GM21390 (cell line): ENCODE measurements around the gene BMI1.
"Not testable (repeated sequence)": the region's sequence is repeated elsewhere in the genome, so short reads cannot be mapped to it uniquely, and the experiment has no call there.

Experiments used
- ATAC-seq: cut with Tn5 transposase; IDR thresholded peaks from one replicate; pipeline ENCODE4 v1.9.1; 2021; ENCODE audit not compliant: unreplicated experiment

Gene BMI1

DNA sequence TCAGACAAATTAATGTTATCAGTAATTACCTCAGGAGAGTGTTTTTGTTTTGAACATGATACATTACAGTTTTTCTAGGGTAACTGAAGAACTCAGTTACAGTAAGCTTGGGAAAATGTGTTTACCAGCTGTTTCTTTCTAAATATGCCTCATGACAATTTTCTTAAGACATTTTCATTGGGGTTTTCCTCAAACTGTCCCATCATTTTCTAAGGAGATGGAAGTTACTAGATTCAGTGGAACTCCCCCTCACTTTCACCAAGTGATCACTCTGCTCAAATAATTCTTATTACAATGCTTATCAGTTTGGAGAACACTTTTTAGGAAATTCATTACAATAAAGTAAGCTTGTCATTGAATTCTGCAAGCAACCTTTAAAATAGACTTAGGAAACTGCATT is 18.0 kb downstream of the BMI1 start:
- no peak for ATAC-seq

DNA sequence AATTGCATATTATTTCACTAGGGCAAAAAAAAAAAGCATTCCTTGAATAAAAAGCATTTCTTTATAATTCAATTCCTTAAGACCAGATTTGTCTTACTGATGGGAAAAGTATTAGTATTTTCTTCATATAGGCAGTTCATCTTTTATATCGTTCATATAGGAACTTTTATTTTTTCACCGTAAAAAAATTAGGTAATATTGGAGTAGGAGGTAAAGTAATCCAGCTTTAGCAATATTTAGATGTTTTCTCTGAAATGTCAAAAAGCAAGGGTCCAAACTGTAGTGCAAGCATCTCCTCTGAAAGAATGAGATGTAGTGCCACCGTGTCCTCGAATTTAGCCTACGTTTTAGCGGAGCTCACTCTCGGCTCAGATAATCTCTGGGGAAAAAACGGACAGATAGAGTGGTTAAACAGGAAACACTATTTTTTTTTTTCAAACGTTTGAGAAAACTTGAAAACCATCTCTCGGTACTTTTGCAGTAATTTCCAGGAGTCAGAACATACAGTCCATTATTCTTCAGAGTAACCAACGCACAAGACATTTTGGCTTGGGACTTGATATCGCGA is 18.9 kb downstream of the BMI1 start:
- no peak for ATAC-seq

DNA sequence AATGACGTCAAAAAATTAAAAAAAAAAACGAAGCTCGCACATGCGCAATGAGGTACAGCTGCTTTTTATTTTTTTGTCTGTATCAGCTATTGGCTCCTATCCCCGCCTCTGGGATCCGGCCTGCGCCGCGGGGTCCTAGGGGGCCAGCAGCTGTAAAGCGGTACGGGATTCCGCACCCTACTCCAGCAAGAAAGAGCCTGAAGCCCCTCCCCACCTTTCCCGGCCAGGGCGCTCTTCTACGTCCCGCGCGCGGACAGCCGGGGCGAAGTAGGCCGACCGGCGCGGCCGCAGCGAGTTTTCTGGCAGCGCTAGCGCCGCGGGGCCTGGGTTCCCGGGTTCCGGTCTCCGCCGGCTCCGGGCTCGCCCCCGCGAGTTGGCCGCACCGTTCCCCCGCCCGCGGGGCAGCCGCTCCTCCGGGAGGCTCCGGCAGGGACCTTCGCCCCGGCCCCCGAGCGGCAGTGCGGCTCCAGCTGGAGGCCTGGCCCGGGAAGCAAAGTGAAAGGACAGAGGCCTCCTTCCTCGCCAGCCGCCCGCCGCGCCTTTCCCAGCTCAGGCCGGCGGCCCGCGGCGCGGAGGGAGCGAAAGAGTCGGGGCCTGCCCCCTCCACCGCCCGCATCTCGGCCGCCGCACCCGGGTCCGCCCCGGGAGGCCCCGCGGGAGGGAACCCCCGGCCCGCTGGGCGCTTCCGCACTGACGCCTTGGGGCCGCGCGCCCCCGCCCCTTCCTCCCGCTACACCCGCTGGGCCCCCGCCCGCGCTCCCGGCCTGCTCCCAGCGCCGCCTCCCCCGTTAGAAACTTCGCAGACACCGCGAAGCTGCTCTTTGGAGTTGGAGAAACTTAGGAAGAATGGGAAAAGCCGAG is 19.7 kb downstream of the BMI1 start:
- ATAC-seq, result peak; percentile 49

DNA sequence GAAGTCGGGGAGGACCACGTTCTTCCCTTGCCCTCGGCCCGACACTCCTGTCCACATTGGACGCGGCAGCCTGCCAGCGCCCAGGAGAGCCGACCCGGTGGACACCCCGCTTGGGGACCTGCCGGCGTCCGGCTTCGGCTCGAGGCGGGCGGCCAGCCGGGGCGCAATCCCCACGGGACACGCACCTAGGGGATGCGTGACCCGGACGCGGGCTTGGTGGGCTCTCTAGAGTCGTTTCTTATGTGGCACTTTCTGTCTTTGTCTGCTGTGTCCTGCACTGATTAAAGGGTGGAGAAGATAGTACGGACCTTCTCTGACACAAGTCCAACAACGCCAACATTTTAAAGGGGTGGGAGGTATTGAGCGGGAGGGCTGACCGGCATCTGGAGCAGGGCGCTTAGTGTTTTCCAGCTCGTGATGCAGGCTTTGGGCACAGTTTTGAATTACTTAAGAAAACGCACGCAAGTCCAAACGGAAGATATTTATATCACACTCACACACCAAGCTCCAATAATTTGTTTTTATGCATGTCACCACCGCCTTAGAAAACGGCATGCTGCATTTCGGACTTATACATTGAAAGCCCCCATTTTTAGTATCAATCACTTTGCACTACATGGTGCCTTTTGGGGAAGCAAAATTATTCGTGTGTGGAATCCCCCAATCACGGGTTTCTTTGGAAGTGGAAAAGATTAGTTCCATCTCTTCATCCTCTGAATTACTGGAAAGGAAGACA is 20.5 kb downstream of the BMI1 start:
- peak; percentile 14 for ATAC-seq

DNA sequence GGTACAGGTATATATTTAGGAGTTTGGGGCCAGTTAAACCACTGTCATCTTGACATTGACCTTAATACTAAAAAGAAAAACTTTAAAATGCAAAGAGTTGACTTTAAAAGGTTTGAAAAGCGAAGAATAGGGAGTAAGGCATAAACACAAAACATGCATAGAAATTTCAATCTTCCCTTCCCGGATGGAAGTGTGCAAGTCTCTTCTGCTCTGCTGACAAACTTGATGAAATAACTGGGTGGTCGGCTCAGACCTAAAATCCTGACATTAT is 21.0 kb downstream of the BMI1 start:
- ATAC-seq, result no peak

DNA sequence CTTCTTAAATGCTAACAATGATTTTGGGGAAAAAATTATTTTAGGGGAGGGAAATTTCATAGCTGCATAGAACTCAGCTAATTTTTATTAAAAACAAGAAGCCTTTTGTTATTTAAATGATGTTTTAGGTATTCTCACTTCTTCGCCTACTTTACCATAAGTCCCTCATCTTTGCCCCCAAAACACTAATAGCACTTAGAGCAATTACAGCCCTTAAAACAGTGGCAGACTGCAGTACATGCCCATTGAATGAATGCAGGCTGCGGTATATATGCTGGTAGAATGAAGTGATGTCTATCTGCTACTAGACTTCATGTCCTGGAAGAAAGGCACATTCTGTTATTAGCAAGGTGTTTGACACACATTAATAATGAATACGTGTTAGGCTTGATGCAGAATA is 21.5 kb downstream of the BMI1 start:
- ATAC-seq, result no peak

DNA sequence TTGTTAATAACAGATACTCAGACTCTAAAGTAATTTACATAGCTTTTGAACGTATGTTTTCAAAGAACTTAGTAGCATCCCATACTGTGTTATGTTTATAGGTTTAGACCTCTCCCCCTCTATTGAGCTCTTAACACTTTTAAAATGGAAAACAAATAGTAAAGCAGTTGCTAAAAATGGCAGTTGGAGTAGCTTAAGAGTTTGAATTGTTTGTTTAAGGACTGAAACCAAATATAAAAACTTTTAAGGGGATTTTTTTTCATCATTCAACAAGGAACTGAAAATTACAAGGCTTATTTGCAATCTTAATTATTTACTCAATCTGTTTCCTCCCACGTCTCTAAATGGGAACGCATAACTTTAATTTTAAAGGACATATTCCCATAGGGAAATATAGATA is 22.8 kb downstream of the BMI1 start:
- no peak for ATAC-seq

DNA sequence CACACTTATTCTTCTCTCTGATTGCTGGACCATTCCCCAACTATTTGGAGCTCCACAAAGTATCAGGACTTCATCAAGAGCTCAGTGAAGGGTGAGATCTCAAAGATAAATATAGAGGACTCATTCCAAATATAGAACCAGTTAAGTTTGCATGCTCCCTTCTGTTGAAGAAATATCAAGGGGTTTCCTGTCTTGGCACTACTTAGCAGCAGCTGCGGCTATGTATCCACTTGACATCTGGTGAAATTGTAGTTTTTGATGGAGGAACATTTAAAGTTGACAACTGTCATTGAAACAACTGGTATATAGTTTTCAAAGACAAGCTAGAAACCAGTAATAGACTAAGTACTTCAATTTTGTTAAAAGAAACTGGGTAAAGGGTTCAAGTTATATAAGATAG is 23.4 kb downstream of the BMI1 start:
- no peak for ATAC-seq

DNA sequence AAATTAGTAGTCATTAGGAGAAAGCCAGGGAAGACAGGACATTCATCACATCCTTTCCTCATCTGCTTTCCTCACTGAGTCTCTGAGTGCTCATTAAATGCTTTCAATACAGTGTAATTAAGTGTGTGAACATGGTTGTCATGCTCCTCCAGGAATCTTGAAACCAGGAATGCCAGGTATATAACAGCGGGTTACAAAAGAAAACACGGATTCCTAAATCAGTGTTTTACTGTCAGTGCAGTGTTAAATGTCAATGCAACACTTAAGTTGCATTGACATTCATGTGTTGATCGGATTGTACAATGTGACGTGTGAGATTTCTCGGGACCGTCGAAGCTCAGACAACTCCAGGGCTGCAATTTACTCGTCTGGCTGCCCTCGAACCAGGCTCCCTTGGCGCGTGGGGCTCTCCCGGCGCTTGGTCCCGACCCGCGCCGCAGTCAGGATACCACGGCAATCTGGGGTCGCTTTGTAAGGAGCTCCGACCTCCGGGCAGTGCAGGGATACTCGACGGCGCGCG is 23.9 kb downstream of the BMI1 start:
- no peak for ATAC-seq

DNA sequence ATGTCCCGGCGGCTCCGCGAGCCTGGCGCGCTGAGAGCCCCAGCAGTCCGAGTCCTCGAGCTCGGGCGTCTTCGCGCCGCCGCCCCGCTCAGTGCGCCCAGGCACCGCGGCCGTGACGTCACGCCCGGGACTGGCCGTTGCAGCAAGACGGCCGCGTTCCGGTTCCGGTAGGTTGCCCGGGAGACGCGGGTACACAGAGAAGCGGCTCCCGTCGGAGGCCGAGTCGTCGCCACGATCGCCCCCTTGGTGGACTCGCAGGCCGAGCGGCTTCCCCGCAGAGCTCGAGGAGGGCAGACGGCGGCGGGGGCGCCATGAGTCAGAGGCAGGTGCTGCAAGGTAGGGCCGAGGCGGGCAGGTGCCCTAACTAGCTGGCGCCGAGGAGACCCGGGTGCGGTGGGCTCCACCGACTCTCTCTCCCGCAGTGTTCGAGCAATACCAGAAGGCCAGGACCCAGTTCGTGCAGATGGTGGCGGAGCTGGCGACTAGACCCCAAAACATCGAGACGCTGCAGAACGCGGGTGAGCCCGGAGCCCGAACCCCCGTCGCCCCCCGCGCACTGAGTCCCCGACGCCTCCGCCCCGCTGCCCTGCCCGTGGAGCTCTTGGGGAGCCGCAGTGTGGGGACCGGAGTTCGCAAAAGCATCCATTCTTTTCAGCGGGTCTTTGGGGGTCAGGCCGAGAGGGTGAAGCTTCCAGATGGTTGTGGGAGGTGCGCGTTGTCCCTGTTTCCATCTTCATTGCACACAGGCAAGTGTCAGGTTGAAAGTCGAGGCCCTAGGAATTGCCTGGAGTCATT is 24.6 kb downstream of the BMI1 start, which contains the start of gene SPAG6:
Gene SPAG6, plus strand, starts transcription at position 196 of the 795 bp plus-strand sequence. Its CDS starts 116 bp downstream, at position 312.
- no peak for ATAC-seq

DNA sequence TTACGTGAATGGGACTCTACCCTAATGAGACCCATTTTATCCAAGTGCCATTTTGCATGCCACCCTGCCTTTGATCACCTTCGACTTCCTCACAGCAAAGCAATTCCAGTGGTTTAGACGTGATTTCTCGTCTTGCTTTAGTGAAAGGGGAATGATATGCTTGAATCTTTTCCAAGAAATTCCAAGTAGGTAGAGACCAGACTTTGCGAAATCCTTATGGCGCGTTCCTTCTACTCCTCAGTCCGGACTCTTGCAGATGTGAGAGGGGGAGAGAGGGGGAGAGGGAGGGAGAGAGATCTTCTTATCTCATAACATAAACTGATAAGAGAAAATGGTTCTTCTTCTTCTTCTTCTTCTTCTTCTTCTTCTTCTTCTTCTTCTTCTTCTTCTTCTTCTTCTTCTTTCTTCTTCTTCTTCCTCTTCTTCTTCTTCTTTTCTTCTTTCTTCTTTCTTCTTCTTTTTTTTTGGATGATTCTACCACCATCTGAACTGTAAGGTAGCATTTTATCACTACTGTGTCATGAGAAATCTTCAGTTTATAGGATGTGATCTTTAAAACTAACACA is 25.3 kb downstream of the BMI1 start:
- no peak for ATAC-seq

DNA sequence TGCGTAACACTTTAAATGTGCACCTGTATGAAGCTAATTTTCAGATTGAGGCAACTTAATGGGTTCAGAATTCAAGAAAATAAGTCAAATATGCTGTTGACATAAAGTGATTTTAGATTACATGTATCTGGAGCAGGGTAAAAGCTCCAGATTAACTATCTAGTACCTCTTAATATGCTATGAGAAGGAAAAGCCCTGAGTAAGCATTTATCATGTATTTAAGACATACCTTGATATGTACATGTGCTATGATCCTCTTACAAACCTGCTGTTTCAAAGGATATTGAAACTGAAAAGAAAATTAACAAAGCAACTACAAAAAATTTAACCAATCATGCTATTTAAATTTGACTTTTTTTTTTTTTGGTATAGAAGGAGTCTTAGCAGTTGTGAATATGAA is 28.9 kb downstream of the BMI1 start:
- no peak for ATAC-seq

DNA sequence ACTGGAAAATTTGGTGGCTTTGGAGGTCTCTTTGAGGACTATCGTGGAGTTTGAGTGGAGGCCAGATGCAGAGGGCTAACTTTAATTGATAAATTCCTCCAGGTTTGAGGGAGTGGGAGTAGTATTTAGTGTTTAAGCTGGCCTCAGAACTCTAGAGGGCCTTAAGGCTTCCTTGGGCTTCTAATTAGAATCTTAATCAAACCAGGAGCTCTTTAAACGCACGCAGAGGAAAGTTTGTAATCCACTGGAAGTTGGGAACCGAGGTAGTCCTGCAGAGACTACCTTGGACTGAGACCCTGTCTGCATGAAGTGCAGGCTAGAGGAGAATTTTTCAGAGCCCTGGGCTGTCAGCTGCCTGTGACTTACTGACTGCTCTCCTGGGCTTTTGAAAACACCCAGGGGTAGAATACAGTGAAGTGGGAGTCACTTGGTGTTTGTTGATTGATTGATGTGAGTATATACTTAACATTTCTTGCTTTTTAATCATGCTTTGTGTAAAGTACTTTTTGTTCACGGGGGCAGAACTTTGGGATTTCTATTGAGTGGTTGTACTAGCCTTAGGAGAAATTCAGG is 30.3 kb downstream of the BMI1 start:
- ATAC-seq, result no peak

DNA sequence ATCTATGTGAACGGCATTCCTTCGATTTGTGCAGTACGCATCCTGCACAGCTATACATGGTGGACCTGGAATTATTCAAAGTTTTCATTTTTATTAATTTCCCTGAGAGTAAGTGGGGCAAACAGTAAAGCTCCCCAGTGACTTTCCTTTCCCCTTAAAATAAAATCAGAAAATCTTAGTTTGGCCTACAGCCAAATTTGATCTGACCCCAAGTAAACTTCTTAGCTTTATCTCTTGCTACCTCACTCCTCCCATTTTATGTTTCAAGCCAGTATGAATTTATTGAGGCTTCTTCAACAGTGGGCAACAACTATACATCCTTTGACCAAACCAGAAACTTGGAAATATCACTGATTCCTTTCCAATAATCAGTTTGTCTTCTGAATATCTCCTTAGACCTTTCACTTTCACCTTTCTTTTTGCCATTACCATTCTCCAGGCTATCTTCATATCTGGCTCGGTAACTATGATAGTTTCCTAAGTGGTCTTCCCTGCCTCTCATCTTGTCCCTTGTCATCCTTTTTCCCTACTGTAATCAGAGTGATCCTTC is 35.5 kb downstream of the BMI1 start:
- ATAC-seq, result no peak

DNA sequence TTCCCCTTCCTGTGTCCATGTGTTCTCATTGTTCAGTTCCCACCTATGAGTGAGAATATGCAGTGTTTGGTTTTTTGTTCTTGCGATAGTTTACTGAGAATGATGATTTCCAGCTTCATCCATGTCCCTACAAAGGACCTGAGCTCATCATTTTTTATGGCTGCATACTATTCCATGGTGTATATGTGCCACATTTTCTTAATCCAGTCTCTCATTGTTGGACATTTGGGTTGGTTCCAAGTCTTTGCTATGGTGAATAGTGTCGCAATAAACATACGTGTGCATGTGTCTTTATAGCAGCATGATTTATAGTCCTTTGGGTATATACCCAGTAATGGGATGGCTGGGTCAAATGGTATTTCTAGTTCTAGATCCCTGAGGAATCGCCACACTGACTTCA is 36.9 kb downstream of the BMI1 start:
- not testable (repeated sequence) for ATAC-seq

DNA sequence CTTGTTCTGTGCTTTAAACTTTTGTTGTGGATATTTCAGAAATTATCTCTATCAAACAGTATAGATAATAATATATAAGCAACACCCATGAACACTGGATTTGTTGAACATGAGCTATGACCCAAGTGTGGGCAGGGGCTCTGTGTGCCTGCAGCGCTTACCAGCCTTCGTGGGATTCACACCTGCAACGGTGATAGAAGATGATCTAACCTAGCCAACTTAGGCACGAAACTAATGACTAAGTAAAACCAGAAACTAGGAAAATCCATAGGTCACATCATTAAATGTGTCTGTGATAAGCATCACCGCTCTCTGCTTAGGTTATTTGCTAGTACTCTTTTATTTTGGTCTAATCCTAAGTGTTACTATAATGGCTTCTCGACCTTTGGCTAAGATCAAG is 42.4 kb downstream of the BMI1 start:
- ATAC-seq, result no peak

DNA sequence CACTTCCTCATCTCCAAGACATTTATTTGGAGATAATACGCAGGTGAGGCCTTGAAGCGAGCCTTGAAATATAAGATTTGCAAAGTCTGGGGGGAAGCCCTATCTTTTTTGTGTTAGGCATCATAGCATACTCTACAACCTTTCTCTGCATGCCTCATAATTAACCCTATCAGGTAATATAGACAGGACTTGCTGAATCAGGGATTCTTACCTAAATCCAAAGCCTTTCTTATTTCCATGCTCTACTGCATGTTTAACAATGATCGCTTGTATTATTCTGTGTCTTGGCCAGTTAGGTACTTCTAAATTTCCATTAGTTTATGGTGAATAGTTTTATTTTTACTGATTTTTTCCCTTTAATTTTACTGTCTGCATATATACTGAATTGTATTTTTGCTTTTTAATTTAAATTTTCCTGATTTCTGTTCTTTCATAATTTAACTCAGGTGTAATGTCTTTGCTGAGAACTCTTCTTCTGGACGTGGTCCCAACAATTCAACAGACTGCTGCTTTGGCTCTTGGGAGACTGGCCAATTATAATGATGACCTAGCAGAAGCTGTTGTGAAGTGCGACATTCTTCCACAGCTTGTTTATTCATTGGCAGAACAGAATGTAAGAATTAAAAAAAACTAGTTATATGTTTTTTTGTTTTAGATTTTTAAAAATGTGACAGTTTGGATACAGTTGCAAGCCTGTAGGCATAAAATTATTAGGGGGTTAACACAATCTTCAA is 43.7 kb downstream of the BMI1 start:
- no peak for ATAC-seq

DNA sequence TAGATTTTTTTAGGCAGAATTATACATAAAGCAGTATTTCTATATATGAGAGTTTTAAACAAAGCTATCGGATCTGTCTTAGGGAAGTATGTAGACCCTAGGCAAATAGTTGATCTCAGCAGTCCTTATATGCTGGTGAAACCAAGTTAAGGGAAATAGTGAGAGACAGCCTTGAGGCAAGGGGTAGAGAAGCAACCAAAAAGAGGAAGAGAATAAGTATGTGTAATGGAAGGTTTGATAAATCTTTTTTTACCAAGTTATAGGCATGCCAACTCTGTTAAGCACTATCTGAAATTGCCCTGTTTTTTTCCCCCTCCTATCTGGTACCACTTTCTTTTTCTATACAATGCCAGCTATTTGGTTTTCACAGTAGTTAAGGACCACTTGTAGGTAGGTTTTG is 44.3 kb downstream of the BMI1 start:
- no peak for ATAC-seq

DNA sequence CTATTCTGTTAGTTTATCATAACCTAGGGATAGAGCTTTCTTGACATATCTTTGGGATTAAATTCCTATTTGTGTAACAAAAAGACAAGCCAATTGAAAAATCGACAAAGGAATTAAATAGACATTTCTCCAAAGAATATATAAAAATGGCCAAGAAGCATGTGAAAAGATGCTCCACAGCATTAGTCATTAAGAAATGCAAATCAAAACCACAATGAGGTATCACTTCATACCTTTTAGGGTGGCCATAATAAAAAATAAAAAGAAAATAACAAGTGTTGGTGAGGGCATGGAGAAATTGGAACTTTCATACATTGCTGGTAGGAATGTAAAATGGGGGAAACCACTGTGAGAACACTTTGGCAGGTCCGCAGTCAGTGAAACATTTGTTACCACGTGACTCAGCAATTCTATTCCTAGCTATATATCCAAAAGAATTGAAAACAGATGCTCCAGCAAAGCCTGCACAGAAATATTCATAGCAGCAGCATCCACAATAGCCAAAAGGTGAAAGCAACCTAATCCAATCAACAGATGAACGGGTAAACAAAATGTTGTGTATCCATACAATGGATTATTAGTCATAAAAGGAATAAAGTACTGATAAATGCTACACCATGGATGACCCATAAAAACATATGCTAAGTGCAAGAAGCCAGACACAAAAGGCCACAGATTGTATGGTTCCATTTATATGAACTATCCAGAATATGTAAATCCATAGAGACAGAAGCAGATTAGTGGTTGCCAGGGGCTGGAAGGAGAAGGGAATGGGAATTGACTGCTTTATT is 44.9 kb downstream of the BMI1 start:
- no peak for ATAC-seq
